HepG2 (cell line): ENCODE data around the gene SPECC1L. TPM values are rescaled to one million over a fixed set of nuclear protein-coding genes. Genes with fewer than 3 reads are reported as not detected.
A peak's percentile ranks its signal among the peaks of the same experiment; 100 is the strongest.

ENCODE experiments used
- ATAD3A ChIP-seq: sonication (generic); formaldehyde crosslinking; IDR thresholded peaks from 2 replicates; pipeline ENCODE4 v1.4.0; 2020; ENCODE audit warnings: missing genetic modification reagents
- BCL6 ChIP-seq: IDR thresholded peaks from 2 replicates; pipeline ENCODE4 v1.6.1; 2016; ENCODE audit warnings: missing genetic modification reagents, missing compliant biosample characterization
- CREBL2 ChIP-seq: sonication (generic); formaldehyde crosslinking; IDR thresholded peaks from 2 replicates; pipeline ENCODE4 v1.8.1; 2023; ENCODE audit warnings: missing genetic modification reagents, mild to moderate bottlenecking, borderline replicate concordance
- DR1 ChIP-seq: sonication (generic); formaldehyde crosslinking; IDR thresholded peaks from 2 replicates; pipeline ENCODE4 v1.8.0; 2021; ENCODE audit warnings: mild to moderate bottlenecking, missing genetic modification reagents, inconsistent platforms
- FOXA3 ChIP-seq: IDR thresholded peaks from 2 replicates; pipeline ENCODE4 v1.6.1; 2016; ENCODE audit warnings: missing genetic modification reagents, missing compliant biosample characterization
- HMG20A ChIP-seq: IDR thresholded peaks from 2 replicates; pipeline ENCODE4 v1.6.1; 2016; ENCODE audit warnings: borderline replicate concordance
- MAFK ChIP-seq, 2 experiments: IDR thresholded peaks in 1 of 2; conservative IDR thresholded peaks in 1 of 2; 2 replicates each; pipeline ENCODE4 v1.6.1; 2011; ENCODE audit warnings: improper control_type of control experiment in 2 of 2, low read length in 2 of 2
- NFIC ChIP-seq: IDR thresholded peaks from 2 replicates; pipeline ENCODE4 v1.6.1; 2012; ENCODE audit warnings: mild to moderate bottlenecking, low read length, inconsistent platforms
- RXRA ChIP-seq: sonication (generic); formaldehyde crosslinking; IDR thresholded peaks from 2 replicates; pipeline ENCODE4 v1.5.1; 2020; ENCODE audit warnings: missing genetic modification reagents
- SMYD3 ChIP-seq: sonication (generic); formaldehyde crosslinking; IDR thresholded peaks from 2 replicates; pipeline ENCODE4 v1.8.1; 2023; ENCODE audit warnings: mild to moderate bottlenecking, missing genetic modification reagents
- SRF ChIP-seq: IDR thresholded peaks from 2 replicates; pipeline ENCODE4 v1.6.1; 2011; ENCODE audit warnings: mild to moderate bottlenecking, low read depth, low read length, moderate library complexity
- ZFP1 ChIP-seq: IDR thresholded peaks from 2 replicates; pipeline ENCODE4 v1.6.1; 2016
- ZFP37 ChIP-seq: sonication (generic); formaldehyde crosslinking; IDR thresholded peaks from 2 replicates; pipeline ENCODE4 v1.4.0; 2020; ENCODE audit warnings: missing genetic modification reagents, borderline replicate concordance
- ZNF350 ChIP-seq: sonication (generic); formaldehyde crosslinking; IDR thresholded peaks from 2 replicates; pipeline ENCODE4 v1.4.0; 2020; ENCODE audit warnings: mild to moderate bottlenecking, low read depth, missing genetic modification reagents, borderline replicate concordance
- ZNF674 ChIP-seq: sonication (generic); formaldehyde crosslinking; IDR thresholded peaks from 2 replicates; pipeline ENCODE4 v1.5.0; 2020; ENCODE audit warnings: low read depth, mild to moderate bottlenecking, missing genetic modification reagents
- ZNF780A ChIP-seq: sonication (generic); formaldehyde crosslinking; IDR thresholded peaks from 2 replicates; pipeline ENCODE4 v1.8.0; 2022; ENCODE audit warnings: mild to moderate bottlenecking, missing genetic modification reagents, moderate library complexity
- ZZZ3 ChIP-seq: sonication (generic); formaldehyde crosslinking; IDR thresholded peaks from 2 replicates; pipeline ENCODE4 v1.4.0; 2020; ENCODE audit warnings: missing genetic modification reagents, mild to moderate bottlenecking, borderline replicate concordance
- polyA plus RNA-seq, 8 experiments: library from polyadenylated mRNA; depleted of rRNA in 3 of 8; stranded (reverse) in 7 of 8; unstranded in 1 of 8; fragments of >200 nt; fragmentation: Illumina TruSeq in 4 of 8; extraction: Trizol in 4 of 8; gene quantifications; 2 replicates each; pipeline versions ENCODE4 v1.2.1 to v1.2.3, GENCODE V29; 2011 to 2016; ENCODE audit warnings: low read depth in 4 of 8, missing spikeins in 1 of 8, mixed read lengths in 1 of 8; ENCODE audit not compliant: insufficient read depth in 1 of 8
- total RNA-seq, 5 experiments: library from RNA; depleted of rRNA; stranded (reverse); fragments of >200 nt; fragmentation: Illumina TruSeq; extraction: Trizol; gene quantifications; 2 replicates each; pipeline ENCODE4 v1.2.3, GENCODE V29; 2016; ENCODE audit warnings: low read depth in 1 of 5
- TF ChIP-seq, protein P1 (sequence below): sonication (generic); formaldehyde crosslinking; IDR thresholded peaks from 2 replicates; pipeline ENCODE4 v1.4.0; 2020; ENCODE audit warnings: missing genetic modification reagents
- TF ChIP-seq, protein P2 (sequence below): sonication (generic); formaldehyde crosslinking; IDR thresholded peaks from 2 replicates; pipeline ENCODE4 v1.4.0; 2020; ENCODE audit warnings: mild to moderate bottlenecking, missing genetic modification reagents
- TF ChIP-seq, protein P3 (sequence below): sonication (generic); formaldehyde crosslinking; IDR thresholded peaks from 2 replicates; pipeline ENCODE4 v1.4.0; 2020; ENCODE audit warnings: missing genetic modification reagents

The SPECC1L gene
- total and polyA plus RNA-seq, 2 of the 13 experiments (the other 11 are each of a cell fraction or from before 2014, with no cell fraction given), result 14.1 to 30.3 TPM

GRCh38 chr22:24315367-24315966, 44.8 kb downstream of the SPECC1L start (continued):
- no peak for TF ChIP-seq ZFP1 (CRISPR knock-in tag)
- no peak for TF ChIP-seq SRF
- no peak for TF ChIP-seq ZFP37
- no peak for TF ChIP-seq ATAD3A (CRISPR knock-in tag)
- TF ChIP-seq, protein P1, sequence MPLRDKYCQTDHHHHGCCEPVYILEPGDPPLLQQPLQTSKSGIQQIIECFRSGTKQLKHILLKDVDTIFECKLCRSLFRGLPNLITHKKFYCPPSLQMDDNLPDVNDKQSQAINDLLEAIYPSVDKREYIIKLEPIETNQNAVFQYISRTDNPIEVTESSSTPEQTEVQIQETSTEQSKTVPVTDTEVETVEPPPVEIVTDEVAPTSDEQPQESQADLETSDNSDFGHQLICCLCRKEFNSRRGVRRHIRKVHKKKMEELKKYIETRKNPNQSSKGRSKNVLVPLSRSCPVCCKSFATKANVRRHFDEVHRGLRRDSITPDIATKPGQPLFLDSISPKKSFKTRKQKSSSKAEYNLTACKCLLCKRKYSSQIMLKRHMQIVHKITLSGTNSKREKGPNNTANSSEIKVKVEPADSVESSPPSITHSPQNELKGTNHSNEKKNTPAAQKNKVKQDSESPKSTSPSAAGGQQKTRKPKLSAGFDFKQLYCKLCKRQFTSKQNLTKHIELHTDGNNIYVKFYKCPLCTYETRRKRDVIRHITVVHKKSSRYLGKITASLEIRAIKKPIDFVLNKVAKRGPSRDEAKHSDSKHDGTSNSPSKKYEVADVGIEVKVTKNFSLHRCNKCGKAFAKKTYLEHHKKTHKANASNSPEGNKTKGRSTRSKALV (CRISPR knock-in tag), result no peak
- no peak for TF ChIP-seq ZNF350
- no peak for TF ChIP-seq RXRA (CRISPR knock-in tag)
- no peak for TF ChIP-seq CREBL2
- TF ChIP-seq, protein P2, sequence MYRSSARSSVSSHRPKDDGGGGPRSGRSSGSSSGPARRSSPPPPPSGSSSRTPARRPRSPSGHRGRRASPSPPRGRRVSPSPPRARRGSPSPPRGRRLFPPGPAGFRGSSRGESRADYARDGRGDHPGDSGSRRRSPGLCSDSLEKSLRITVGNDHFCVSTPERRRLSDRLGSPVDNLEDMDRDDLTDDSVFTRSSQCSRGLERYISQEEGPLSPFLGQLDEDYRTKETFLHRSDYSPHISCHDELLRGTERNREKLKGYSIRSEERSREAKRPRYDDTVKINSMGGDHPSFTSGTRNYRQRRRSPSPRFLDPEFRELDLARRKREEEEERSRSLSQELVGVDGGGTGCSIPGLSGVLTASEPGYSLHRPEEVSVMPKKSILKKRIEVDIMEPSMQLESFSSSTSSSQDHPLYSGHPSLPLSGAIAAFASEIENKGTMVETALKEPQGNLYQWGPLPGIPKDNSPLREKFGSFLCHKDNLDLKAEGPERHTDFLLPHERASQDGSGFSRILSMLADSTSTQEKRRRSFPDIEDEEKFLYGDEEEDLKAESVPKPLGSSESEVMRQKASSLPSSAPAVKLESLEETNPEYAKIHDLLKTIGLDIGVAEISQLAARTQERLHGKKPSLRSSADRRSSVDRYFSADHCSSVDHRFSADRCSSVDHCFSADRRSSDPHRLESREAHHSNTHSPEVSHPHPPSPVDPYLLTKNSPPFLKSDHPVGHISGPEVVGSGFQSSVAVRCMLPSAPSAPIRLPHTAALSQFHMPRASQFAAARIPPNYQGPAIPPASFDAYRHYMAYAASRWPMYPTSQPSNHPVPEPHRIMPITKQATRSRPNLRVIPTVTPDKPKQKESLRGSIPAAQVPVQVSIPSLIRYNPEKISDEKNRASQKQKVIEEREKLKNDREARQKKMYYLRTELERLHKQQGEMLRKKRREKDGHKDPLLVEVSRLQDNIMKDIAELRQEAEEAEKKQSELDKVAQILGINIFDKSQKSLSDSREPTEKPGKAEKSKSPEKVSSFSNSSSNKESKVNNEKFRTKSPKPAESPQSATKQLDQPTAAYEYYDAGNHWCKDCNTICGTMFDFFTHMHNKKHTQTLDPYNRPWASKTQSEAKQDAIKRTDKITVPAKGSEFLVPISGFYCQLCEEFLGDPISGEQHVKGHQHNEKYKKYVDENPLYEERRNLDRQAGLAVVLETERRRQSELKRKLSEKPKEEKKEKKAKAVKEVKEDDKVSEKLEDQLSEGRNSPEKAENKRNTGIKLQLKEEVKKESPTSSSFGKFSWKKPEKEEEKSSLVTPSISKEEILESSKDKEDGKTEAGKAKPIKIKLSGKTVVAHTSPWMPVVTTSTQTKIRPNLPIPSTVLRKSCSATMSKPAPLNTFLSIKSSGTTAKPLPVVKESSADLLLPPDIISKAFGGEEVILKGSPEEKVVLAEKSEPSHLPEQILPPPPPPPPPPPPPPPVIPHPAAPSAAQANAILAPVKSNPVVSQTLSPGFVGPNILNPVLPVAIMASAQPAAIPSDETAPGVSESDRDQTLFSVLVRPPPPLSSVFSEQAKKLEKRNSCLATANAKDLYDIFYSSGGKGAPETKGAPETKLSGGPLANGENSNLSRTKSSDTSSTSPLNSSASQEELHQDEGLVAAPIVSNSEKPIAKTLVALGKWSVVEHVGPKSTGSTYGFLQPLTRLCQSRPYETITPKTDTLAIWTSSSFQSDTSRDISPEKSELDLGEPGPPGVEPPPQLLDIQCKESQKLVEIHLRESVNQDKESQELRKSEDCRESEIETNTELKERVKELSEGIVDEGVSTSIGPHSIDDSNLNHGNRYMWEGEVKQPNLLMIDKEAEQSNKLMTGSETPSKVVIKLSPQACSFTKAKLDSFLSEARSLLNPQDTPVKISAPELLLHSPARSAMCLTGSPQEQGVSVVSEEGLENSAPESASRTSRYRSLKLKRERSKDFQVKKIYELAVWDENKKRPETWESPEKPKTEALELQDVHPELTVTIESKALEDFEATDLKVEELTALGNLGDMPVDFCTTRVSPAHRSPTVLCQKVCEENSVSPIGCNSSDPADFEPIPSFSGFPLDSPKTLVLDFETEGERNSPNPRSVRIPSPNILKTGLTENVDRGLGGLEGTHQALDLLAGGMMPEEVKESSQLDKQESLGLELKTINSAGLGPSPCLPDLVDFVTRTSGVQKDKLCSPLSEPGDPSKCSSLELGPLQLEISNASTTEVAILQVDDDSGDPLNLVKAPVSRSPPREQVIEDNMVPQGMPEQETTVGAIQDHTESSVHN, result no peak
- no peak for TF ChIP-seq ZNF780A
- TF ChIP-seq ZZZ3 (CRISPR knock-in tag), result no peak
- peak; percentile 76 for TF ChIP-seq BCL6 (CRISPR knock-in tag)
- no peak for TF ChIP-seq SMYD3 (CRISPR knock-in tag)
- TF ChIP-seq DR1 (CRISPR knock-in tag), result no peak
- TF ChIP-seq HMG20A, result no peak; the same call in 1 of the 2 replicates
- peak; percentile 56 for TF ChIP-seq FOXA3 (CRISPR knock-in tag)
- TF ChIP-seq ZNF674 (CRISPR knock-in tag), result no peak
- TF ChIP-seq, protein P3, sequence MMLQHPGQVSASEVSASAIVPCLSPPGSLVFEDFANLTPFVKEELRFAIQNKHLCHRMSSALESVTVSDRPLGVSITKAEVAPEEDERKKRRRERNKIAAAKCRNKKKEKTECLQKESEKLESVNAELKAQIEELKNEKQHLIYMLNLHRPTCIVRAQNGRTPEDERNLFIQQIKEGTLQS (CRISPR knock-in tag), result no peak
- no peak for TF ChIP-seq MAFK (conservative IDR thresholded peaks at IDR 0.05 in 1 of 2, IDR thresholded peaks at IDR 0.05 in 1 of 2; ENCODE audit: low read length in 2 of 2)
- no peak for TF ChIP-seq NFIC
